Measurements from ENCODE around the gene LCP1.
"Not testable (repeated sequence)": the region's sequence is repeated elsewhere in the genome, so short reads cannot be mapped to it uniquely, and the experiment has no call there.

Gene LCP1

DNA sequence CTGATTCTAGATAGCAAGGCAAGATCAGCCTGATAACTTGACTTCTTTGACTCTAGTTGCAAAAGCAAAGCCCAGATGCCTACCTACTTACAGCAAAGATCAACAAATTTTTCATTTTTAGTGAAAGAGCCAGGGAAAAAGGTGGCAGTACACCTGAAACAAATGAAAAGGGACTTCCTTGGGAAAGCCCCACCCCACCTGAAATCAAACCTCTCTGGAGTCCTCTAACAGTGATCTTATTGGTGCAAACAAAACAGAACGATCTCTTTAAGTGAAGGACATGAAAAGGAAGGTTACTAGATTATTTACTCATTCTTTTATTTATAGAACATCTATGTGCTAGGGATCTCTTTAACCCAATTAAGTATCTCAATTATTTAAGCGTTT is 507 bp upstream of the LCP1 start:
- DNase-seq (ENCODE audit: low read depth in 3 of 3) = no peak

DNA sequence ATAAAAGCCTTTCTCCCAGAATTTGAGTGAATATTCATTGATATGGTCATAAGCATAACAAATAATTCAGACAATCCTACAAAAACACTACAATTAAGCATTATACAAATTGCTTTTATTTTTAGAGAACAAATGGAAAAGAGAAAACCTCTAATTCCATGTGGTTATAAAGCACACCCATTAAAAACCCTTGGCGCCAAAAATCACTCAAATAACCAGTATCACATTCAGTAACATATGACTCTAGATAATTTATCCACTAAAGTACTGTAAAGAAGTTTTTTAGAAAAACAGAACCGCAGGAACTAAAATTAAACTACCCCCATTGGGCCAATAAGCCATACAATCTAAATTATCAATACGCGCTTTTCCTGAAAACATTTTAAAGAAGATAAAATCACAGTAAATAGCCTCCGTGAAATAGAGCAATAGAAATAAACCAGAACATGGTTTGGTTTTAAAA is 569 bp downstream of the LCP1 start:
- DNase-seq (ENCODE audit: low read depth in 3 of 3) = no peak

DNA sequence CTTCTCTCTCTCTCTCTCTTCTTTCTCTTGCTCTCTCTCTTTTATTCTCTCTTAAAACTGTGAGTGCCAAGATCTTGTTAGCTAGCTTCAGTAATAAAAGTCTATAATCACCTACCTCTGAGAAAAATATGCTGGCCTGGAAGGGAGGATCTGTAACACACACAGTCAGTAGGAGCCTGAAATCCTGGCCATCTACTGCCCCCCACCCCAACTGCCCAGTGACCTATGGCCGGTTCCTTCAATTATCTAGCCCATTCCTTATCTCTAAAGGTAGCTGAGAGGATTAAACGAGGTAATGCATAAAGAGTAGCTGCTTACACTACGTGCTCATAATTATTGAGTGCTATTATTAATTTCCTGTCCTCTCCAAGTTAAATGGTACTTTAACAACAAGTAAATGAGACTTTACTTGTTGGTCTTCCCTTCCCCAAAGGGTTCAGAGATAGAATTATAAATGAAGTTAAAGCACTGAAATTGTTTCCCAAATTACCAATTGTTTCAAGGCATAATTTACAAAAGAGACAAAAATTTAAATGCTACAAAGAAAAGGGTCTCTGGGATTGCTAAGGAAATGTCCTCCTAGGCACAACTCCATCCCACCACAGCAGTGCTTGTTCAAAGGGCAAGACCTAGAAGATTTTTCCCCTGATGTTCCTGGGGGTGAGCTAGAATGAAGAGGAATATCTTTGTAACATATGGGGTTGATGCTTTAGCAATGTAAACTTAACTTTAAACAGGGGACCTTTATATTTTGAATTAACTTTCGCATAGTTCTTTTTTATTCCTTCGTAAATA is 1.8 kb downstream of the LCP1 start:
- DNase-seq (ENCODE audit: low read depth in 3 of 3) = no peak

DNA sequence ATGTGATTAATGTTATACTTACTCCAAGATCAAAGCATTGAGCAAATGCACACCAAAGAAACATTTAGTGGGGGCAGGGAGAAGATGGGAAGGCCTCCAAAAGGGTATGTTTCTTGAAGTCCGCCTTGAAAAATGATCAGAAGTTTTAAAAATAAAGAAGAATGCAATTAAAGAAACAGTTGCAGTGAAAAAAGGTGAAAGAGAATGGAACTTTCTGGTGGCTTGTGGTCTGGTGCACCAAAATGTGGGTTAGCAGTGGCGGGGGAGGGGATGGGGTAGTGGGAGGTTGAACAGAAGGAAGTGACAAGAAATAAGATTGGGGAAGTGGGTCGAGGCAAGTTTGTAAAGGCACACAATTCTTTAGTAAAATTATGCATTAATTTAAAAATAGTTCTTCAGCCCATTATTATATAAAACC is 2.5 kb downstream of the LCP1 start:
- peak; percentile 47 to 66 (median 66) for DNase-seq (ENCODE audit: low read depth in 3 of 3)

DNA sequence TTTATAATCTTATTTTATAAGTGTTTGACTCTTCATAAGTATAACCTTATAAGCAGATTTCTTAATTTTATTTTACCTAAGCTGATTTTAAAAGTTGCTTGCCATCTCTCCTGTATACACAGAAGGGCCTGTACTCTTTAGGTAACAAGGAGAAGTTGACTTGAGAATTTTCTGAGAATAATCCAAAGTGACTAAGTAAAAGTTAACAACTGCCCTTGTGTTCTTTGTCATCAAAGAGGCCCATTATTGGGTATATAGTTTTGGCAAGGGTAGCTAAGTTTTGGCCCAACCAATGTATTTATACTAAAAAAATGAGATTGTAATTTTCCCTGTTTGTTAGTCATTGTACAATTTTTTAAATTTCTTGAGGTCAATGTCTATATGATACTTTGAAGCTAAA is 3.2 kb downstream of the LCP1 start:
- no peak for DNase-seq (ENCODE audit: low read depth in 3 of 3)

DNA sequence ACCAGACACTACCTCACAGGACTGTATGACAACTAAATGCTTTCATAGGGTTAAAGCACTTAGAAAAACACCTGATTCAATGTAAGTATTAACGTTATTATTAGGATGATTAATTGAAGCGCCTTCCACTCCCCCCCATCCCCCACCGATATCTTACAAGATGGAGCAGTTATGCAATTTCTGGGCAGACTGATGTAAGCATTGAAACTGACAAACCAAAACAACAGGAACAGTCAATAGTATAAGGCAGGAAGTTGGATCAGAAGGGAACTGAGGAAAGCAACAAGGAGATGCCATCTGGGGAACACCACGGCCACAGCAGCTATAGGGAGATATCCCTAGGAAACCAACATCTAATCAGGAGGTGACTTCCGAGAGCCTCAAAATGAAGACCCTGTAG is 3.8 kb downstream of the LCP1 start:
- no peak for DNase-seq (ENCODE audit: low read depth in 3 of 3)

DNA sequence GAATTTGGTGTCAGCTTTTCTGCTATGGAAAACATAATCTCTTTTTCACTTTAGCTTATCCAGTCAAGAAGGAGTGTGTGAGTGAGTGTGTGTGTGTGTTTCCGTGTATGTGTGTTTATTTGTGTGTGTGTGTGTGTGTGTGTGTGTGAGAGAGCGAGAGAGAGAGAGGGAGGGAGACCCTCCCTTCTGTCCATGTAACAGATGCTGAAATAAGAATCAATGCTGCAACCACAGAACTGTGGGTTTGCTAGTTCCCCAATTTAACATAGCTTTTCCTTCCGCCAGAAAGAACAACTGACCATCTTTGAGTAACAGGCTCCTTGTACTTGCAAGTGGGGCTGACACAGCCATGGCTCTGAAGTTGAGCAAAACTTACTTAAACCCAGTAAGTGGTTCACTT is 5.2 kb downstream of the LCP1 start:
- no peak for DNase-seq (ENCODE audit: low read depth in 3 of 3)

DNA sequence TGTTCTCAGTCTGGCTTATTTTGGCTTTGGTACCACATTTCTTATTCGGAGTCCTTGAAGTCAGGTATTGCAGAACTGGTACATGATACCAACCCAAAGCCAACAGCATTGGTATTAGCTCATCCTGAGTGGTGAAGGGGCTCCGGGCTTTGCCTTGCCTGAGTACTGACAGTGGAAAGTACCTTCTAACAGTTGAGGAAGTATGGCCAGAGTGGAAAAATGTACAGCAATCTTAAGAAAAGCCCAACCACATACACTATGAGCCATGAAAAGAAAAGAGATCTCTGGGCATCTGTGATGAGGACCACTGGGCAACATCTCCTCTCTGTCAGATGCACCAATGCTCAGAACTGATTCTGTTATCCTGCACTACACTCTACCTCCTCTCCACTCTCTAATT is 8.3 kb downstream of the LCP1 start:
- DNase-seq (ENCODE audit: low read depth in 3 of 3) = no peak

DNA sequence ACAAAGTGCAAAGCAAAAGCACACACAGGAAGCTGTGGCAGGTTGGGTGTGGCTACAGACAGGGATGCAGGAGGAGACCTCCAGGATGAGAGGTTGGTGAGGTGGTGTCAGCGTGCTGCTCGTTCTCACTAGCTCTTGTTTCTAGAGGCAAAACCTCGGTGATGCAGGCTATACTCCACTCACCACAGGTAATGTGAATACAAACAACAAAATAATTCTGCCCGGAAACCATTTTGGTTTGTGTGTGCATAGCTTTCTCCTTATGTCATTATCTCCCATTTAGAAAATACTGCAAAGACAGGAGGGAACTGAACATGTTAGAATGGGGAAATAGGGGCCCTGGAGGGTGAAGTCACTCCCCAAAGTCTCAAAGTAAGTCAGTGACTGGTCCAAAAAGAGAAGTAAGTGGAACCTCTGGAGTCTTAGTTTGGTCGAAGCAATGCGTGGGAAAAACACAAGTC is 9.4 kb downstream of the LCP1 start:
- DNase-seq (ENCODE audit: low read depth in 3 of 3) = no peak

DNA sequence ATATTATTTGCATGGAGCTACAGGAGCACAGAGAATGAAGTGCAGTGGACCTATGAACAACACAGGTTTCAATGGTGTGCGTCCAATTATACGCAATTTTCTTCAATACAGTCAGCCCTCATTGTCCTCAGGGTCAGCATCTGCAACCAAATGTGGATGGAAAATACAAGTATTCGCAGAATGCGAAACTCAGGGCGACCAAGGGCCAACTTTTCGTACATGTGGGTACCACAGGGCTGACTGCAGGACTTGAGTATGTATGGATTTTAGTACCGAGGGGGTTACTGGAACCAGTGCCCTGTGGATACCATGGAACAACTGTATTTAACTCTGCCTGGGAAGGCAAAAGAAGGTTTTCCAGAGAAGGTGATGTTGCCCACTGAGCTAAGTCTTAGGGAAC is 10.2 kb downstream of the LCP1 start:
- DNase-seq (ENCODE audit: low read depth in 3 of 3) = no peak

DNA sequence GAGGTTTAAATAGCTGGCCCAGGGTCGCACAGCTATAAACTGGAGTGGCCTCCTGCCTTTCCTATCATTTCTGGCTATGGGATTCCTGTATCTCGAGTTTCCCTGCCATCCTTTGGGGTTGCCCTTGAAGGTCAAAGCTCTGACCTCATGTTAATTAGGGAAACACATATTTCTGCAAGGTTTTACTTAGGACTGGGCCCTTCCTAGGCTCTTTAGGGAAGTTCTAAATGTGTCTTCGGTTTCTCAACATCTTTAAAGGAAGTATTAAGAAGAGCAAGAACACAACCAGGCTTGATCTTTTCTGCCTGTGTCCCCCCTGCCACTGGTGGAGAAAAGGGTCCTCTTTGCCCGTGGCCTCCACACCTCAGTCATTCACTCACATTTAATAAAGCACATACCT is 10.8 kb downstream of the LCP1 start:
- DNase-seq (ENCODE audit: low read depth in 3 of 3) = no peak

DNA sequence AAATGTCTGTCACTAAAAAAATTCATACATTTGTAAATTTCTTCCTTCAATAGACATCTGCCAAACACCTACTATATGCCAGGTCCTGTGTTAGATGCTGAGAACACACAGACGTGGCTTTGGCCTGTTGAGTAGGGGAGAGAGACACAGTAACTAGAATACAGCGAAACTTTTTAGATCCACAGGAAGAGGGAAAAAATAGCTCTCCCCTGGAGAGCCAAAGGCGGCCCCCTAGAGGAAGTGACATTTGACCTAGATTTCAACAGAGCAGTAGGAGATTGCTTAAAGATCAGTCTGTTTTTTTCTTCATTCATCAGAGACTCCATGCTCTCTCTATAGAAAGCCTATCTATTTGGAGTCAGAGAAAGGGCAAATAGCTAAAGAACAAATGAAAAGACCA is 11.3 kb downstream of the LCP1 start:
- DNase-seq (ENCODE audit: low read depth in 3 of 3) = no peak

DNA sequence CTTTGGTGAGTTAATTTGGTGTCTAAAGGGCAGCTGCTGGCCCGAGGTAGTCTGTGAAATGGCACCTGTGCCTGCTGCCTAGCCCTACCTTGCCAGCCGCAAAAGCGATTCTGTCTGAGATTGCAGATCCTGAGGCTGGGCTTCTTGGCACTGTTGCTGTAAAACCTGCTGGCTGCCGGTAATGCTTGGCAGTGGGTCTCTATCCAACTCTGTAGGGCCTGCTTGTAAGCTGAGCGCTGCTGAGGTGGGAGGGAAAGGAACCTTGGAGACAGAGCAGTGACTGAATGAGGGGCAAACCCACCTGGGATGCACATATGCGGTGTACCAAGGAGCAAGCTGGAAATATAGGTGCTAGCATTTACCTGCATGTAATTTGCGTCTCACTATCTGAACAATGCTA is 11.7 kb downstream of the LCP1 start:
- DNase-seq (ENCODE audit: low read depth in 3 of 3) = no peak

DNA sequence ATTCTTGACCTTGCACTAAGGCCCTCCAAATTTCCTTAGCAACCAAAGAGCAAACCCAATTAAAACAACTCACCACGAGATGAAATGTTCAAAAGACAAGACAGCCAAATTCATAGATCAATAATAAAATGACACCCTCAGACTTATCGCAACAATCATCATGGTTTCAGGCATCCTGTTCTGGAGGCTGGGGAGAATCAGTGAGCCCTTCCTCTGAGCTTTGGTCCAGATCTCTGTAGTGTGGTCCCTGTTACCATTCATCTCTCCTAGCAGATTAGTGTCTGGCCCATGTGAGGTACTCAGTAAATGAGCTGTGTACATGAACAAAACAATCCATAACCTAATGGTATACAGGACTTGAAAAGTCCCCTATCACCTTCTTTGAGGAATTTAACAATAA is 12.2 kb downstream of the LCP1 start:
- DNase-seq (ENCODE audit: low read depth in 3 of 3) = no peak

DNA sequence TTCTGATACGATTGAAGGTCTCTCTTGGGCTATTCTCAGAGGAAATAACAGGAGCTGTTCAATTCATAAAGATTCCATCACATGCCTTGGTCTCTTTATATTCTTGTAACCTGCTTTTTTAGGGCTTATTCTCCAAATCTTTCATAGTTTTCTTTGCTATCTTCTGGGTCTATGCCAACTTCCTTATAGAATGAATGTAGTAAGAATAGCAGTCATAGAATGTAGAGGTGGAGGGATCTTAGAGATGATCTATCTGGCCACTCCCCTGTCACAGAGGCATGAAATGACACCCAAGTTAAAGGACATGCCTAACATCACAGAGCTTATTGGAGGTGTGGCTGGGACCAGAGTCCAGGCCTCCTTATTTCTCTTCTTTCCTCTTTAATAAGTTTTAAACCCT is 13.2 kb downstream of the LCP1 start:
- DNase-seq (ENCODE audit: low read depth in 3 of 3) = no peak

DNA sequence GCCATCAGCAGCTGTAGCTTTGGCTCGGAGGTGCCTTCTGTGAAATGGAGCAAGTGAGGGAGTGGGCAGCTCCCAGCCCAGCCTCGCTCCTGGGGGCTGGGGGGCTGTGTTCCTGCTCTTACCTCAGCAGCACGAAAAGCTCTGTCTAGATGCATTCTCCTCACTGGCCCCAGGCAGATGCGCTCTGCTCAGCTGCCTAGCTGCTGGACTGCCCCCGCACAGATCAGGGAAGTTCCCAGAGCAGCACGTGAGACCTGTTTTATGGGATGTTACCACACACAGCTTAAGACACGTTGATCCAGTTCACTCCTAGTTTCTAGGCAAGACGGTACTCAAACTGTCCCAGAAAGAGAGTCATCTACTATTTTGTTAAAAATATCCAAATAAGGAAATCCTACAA is 13.6 kb downstream of the LCP1 start:
- no peak for DNase-seq (ENCODE audit: low read depth in 3 of 3)

DNA sequence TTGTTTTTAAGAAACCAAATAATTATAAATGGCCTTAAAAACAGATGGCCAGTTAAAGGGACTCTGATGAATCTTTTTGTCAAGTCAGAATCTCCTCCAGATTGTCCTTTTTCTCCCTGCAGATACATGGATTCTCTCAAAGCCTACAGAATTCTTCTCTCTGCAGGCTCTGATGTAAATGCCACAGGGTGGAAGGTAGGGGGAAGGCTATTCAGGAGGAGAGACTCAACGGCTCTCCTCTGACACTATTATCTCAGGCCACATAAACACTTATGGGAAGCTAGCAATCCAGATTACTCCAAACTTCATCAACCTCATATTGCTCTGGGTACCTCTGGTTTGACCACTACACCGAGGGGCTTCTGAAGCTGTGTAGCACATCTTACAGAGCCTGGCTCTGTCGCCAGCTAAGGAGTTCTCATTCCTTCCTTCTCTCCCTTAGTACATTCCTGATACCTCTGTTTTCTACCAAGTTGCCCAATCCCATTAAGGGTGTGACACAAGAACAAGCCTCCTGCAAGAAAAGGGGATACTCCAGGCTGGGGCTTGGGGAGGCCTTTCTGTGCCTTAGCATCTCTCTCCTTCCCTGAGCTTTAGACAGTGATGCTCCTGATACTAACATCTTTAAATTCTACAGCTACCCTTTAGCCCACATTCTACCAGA is 14.9 kb downstream of the LCP1 start:
- no peak for DNase-seq (ENCODE audit: low read depth in 3 of 3)

DNA sequence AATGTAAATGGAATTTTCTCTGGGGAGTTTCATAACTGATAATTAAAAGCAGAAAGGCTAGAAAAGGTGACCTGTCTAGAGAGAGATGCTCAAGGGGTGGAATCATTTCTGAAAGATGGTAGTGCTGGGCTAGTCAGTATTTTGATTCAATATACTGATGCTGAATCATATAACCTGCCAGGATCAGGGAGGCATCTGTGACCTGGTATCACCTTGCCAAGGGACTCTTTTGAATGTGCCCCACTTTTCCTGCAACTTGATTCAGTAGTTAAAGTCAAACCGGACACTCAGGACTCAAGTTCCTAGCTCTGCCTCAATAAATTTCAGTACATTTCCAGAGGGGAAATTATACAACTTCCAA is 15.8 kb downstream of the LCP1 start:
- DNase-seq (ENCODE audit: low read depth in 3 of 3) = no peak

DNA sequence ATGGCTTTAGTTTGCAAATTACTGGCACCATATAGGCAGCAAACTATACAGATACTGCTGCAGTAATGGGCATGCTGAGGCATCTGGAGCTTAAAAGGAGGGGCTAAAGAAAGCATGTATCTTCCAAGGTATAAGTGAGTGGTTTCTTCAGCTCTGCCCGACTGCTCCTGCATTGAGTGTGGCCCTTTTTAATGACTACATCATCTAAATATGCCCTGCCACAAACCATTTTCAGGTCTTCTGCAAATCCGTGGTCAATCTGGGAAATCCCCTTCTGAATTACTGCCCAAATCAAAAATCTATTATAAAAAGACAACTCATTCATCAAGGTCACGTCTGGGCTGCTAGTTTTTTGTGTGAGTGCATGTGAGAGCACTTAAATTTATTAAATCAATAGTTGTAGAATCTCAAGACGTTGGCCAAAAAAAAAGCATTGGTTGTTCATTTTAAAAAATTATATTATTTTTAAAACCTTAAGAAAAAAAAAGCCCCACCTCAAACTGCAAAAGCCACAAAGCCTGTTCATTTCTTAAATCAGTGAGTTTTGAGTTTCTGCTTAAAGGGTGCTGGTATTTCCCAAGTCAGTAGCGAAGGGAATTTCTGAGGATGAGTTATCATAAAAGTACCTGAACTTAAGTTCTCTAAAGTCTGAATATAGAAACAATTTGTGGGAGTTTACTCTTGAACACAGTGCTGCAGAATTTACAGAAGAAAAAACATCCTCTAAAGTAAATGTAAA is 16.3 kb downstream of the LCP1 start:
- DNase-seq (ENCODE audit: low read depth in 3 of 3) = no peak

DNA sequence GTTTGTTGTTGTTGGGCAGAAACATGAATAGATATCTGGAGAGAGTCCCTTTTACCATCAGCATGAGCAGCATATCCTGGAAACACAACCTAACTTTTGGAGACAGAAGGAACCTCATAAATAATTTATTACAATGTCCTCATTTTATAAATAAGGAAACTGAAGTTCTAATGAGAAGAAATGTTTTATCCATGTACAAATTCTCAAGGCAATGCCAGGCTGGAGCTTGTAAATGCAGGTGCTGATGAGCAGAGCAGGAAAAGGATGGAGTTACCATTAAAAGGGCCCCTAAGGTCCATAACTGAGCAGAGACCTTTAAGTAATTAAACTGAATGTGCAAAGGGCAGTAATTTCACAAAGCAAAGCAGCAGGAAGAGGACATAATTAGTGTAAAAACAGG is 17.3 kb downstream of the LCP1 start:
- DNase-seq (ENCODE audit: low read depth in 3 of 3) = no peak

DNA sequence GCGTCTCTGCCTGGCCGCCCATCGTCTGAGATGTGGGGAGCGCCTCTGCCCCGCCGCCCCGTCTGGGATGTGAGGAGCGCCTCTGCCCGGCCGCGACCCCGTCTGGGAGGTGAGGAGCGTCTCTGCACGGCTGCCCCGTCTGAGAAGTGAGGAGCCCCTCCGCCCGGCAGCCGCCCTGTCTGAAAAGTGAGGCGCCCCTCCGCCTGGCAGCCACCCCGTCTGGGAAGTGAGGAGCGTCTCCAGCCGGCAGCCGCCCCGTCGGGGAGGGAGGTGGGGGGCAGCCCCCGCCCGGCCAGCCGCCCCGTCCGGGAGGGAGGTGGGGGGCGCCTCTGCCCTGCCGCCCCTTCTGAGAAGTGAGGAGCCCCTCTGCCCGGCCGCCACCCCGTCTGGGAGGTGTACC is 19.2 kb downstream of the LCP1 start:
- DNase-seq (ENCODE audit: low read depth in 3 of 3) = not testable (repeated sequence)

DNA sequence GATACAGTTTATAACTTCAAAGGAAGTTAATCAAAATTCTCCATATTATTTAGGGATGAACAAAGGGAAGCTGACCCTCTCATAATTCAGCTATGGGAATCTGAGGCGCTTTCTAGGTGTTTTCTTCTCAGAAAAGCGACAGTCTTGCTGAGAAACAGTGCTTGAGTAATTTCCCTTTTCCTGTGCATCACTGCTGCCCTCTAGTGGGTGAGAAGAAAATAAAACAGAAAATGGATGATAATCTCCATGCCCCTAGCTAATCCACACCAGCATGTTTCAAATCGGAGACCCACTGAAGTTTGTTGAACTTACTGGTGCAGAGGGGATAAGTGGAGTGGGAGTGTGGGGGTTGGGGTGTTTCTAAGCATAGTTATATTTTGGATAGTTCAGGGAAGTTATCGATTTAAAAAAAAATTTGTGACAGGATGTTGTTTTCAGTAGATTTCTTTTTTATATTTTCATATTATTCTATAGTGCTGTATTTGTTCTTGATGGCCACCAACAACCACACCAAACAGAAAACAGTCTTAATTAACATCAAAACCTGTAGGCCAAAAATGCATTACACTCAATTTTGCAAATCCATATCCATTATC is 21.4 kb downstream of the LCP1 start:
- no peak for DNase-seq (ENCODE audit: low read depth in 3 of 3)
